Activated T-cell treated with anti-CD3 and anti-CD28 coated beads, Interleukin-2, amount 50 U/mL, for 72 hours (primary cell): ENCODE measurements around the gene GRM3. TPM values are rescaled to one million over a fixed set of nuclear protein-coding genes. Genes with fewer than 3 reads are reported as not detected.

ENCODE experiments used
- ATAC-seq, 2 donors: fragments of 150-1000 bp; cut with Tn5 transposase; replicated peaks in 1 of 2; 2 replicates each; pipeline ENCODE4 v1.10.0; 2021; ENCODE audit warnings: moderate library complexity in 2 of 2, mild to moderate bottlenecking in 1 of 2
- DNase-seq, 2 donors: peaks; one replicate each; pipeline ENCODE4 v3.0.0; 2021 to 2022; ENCODE audit warnings: mixed read lengths in 1 of 2
- H3K27ac Mint-ChIP-seq: one replicate; pipeline ENCODE4 v1.8.0; 2022; ENCODE audit warnings: mild to moderate bottlenecking, moderate library complexity, mixed read lengths
- H3K27me3 Mint-ChIP-seq: one replicate; pipeline ENCODE4 v1.8.0; 2022; ENCODE audit warnings: low read depth, mixed read lengths
- H3K36me3 Mint-ChIP-seq, 2 donors: one replicate each; pipeline ENCODE4 v1.8.0; 2022; ENCODE audit warnings: mixed read lengths in 2 of 2, mild to moderate bottlenecking in 1 of 2; ENCODE audit not compliant: insufficient read depth in 2 of 2
- H3K4me1 Mint-ChIP-seq: one replicate; pipeline ENCODE4 v1.8.0; 2022; ENCODE audit warnings: low read depth, mixed read lengths
- H3K4me3 Mint-ChIP-seq, 2 donors: one replicate each; pipeline ENCODE4 v1.8.0; 2022; ENCODE audit warnings: mild to moderate bottlenecking in 2 of 2, mixed read lengths in 2 of 2, moderate library complexity in 2 of 2
- H3K9me3 Mint-ChIP-seq, 2 donors: one replicate each; pipeline ENCODE4 v1.8.0; 2022; ENCODE audit warnings: mixed read lengths in 2 of 2
- total RNA-seq, 2 donors: library from RNA; stranded (reverse); gene quantifications; one replicate each; pipeline ENCODE4 v1.2.3, GENCODE V29; 2022

Gene GRM3
- total RNA-seq, 2 donors from 2014 or later, result not detected

DNA sequence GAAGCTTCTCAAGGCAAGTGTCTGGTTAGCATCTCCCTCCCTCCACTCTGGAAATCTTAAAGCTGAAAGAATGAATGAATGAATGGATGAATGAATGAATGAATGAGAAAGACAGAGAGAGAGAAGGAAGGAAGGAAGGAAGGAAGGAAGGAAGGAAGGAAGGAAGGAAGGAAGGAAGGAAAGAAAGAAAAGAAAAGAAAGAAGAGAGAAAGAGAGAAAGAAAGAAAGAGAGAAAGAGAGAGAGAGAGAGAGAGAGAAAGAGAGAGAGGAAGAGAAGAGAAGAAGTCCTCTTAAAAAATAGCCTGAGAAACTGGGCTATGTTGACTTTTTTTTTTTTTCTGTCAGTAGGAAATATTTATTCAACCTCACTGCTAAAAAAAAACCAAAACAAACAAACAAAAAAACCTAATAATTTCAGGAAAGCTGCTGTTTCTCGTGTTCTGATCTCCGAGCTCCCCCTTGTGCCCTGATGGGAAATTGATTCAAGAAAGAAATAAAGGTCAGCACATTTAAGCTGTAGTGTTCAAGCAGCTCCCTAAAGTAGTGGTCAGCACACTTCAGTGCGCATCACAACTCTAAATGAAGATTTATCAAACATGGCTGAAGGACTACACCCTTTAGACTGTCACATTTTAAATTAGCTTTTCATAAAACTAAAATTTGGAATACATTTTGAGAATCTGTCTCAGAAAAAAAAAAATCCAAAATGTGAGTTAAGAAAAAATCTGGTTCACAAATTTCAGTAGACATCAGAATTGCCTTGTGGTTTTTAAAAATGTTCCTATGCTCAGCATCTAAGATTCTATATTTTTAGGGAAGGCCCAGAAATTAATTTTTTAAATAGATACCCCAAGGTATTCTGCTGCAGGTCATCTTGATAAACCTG, 261.5 kb downstream of the GRM3 start:
- no peak for ATAC-seq
- DNase-seq, result no peak
- no peaks in the 10 kb centered on the region for H3K9me3 Mint-ChIP-seq
- H3K4me1 Mint-ChIP-seq, result no peaks in the 10 kb centered on the region
- H3K36me3 Mint-ChIP-seq, result no peaks in the 10 kb centered on the region
- no peak overlapping the region for H3K27ac Mint-ChIP-seq
- no peaks in the 10 kb centered on the region for H3K27me3 Mint-ChIP-seq
- no peak overlapping the region for H3K4me3 Mint-ChIP-seq

DNA sequence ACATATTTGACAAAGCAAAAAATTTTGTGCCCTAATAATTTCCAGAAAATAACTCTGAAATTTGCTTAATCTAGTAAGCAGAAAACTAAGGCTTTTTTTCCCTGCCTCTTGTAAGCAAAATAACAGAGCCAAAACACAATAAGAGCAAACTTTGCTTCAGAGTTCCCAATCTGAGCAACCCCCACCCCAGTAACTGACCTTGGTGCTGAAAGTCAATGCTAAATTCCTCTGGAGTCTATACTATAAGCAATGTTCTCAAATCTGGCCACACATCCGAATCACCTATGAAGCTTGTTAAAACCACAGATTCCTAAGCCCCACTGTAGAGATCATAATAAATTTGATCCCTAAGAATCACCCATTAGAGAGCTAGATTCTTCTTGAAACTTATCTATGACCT, 265.2 kb downstream of the GRM3 start:
- Mint-ChIP-seq H3K9me3 (no peaks in the 10 kb centered on the region), H3K4me1 (no peaks in the 10 kb centered on the region), H3K36me3 (no peaks in the 10 kb centered on the region), H3K27me3 (no peaks in the 10 kb centered on the region), H3K4me3 (no peak overlapping the region), H3K27ac (no peak overlapping the region)
- no peak for DNase-seq
- no peak for ATAC-seq

DNA sequence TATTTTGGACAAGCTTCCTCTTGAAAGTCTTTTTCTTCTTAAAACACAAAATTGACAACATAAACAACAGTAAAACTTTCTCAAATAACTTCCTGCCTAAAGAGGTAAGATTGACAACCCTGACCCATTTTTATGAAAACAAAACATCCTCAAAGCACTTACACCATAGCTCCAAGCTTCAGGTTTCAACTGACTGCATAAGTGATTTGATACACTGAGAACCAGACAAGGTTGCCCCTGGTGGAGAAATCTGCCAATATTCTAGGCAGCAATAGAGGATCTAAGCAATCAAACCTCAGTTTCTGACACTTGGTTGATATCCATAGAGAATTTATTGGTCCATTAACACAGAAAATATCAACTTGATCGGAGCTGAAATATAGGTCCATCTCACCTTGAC, 267.9 kb downstream of the GRM3 start:
- Mint-ChIP-seq H3K36me3 (no peaks in the 10 kb centered on the region), H3K4me3 (no peak overlapping the region), H3K4me1 (peaks cover 8% of the 10 kb centered on the region), H3K9me3 (no peaks in the 10 kb centered on the region), H3K27me3 (no peaks in the 10 kb centered on the region), H3K27ac (no peak overlapping the region)
- ATAC-seq (no peak), DNase-seq (no peak)

DNA sequence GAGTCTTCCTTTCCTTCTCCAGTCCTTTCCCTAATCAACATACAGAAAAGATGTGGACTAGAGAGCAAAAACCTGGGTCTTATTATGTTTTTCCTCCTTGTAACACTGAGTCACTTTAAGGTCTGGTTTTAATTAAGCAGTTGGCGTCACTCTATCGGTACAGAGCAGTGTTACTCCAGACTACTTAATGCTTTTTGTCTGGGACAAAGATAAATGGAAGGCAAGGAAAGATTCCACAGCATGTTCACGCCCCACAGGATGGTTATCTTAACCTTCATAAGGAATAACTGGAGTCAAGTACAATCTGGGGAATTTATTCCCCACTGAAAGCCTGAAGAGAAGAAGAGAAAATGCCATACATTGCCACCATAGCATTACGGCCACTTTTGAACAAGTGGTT, 270.0 kb downstream of the GRM3 start:
- ATAC-seq, result no peak
- no peaks in the 10 kb centered on the region for H3K36me3 Mint-ChIP-seq
- no peaks in the 10 kb centered on the region for H3K27me3 Mint-ChIP-seq
- H3K4me3 Mint-ChIP-seq, result no peak overlapping the region
- no peaks in the 10 kb centered on the region for H3K9me3 Mint-ChIP-seq
- DNase-seq, result no peak
- no peak overlapping the region for H3K27ac Mint-ChIP-seq
- peaks cover 8% of the 10 kb centered on the region for H3K4me1 Mint-ChIP-seq
